Measurements from ENCODE around the gene PERP. TPM values are rescaled to one million over a fixed set of nuclear protein-coding genes. Genes with fewer than 3 reads are reported as not detected.

The PERP gene
- total RNA-seq, 1 donor from 2014 or later, result 27.2 TPM

DNA sequence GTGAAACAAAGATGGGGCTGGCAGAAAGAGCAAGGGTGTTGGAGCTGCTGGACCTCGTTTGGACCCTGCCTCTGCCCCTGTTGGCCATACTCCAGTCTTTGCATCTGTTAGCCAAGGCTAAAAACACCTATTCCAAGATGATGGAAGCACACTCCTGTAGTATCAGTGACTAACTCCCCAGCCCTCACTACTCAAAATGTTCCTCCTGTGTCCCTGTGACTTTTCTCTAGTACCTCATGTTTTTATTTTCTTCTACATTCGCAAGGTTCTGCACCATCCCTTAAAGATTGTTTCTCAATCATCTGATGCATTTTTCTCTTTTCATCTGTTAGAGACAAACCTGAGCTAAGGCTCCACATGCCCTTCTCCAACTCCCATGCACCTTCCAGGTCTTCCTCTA, 8.9 kb downstream of the PERP start:
- DNase-seq (no peak), ATAC-seq (no peak)
- no peak overlapping the region for H3K4me3 ChIP-seq
- H3K36me3 ChIP-seq, result peaks cover 6% of the 10 kb centered on the region
- intact Hi-C loops (cut with DNase I), result no loop called here
- no peaks in the 10 kb centered on the region for H3K9me3 ChIP-seq
- no peaks in the 10 kb centered on the region for H3K27me3 ChIP-seq (ENCODE audit: low read depth)
- H3K4me1 ChIP-seq, result no peaks in the 10 kb centered on the region
- no peak overlapping the region for H3K27ac ChIP-seq
- TF ChIP-seq, protein P1, sequence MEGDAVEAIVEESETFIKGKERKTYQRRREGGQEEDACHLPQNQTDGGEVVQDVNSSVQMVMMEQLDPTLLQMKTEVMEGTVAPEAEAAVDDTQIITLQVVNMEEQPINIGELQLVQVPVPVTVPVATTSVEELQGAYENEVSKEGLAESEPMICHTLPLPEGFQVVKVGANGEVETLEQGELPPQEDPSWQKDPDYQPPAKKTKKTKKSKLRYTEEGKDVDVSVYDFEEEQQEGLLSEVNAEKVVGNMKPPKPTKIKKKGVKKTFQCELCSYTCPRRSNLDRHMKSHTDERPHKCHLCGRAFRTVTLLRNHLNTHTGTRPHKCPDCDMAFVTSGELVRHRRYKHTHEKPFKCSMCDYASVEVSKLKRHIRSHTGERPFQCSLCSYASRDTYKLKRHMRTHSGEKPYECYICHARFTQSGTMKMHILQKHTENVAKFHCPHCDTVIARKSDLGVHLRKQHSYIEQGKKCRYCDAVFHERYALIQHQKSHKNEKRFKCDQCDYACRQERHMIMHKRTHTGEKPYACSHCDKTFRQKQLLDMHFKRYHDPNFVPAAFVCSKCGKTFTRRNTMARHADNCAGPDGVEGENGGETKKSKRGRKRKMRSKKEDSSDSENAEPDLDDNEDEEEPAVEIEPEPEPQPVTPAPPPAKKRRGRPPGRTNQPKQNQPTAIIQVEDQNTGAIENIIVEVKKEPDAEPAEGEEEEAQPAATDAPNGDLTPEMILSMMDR (IDR thresholded peaks at IDR 0.05), result no peak

DNA sequence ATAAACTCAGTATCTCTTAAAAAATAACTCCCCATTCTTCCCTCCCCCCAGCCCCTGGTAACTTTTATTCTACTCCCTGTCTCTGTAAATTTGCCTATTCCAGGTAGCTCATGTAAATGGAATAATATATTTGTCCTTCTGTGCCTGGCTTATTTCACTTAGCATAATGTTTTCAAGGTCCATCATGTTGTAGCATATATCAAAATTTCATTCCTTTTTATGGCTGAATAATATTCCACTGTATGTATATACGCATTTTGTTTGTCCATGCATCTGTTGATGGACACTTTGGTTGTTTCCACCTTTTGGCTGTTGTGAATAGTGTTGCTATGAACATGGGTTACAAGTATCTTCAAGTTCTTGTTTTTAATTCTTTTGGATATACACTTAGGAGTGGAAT, 13.0 kb downstream of the PERP start:
- Histone ChIP-seq H3K27me3 (ENCODE audit: low read depth) (no peaks in the 10 kb centered on the region), H3K4me1 (no peaks in the 10 kb centered on the region), H3K9me3 (no peaks in the 10 kb centered on the region), H3K27ac (no peak overlapping the region), H3K36me3 (peaks cover 16% of the 10 kb centered on the region), H3K4me3 (no peak overlapping the region)
- ATAC-seq (no peak), DNase-seq (no peak)
- intact Hi-C loops (cut with DNase I), result no loop called here
- TF ChIP-seq, protein P1 (IDR thresholded peaks at IDR 0.05), result no peak

DNA sequence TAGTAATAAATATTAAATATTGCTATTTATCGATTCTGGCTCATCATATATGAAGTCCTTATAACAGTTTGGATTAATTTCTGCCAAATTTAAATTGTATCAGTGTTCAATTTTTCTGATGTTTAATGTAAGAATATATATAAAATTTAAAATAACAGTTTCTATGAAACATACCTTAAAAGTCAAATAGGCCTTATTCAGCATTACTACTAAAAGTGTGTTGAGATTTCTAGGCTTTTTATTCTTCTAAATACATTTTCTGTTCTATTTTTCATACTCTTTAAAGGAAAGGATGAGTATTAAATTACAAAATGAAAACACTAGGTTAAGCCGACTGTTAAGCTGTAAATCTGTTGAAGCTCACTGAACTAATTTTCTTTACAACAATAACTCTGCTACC, 13.6 kb downstream of the PERP start:
- intact Hi-C loops (cut with DNase I), result no loop called here
- Histone ChIP-seq H3K36me3 (peaks cover 16% of the 10 kb centered on the region), H3K27me3 (ENCODE audit: low read depth) (no peaks in the 10 kb centered on the region), H3K27ac (no peak overlapping the region), H3K4me1 (peaks cover 4% of the 10 kb centered on the region), H3K4me3 (no peak overlapping the region), H3K9me3 (no peaks in the 10 kb centered on the region)
- ATAC-seq, result no peak
- TF ChIP-seq, protein P1 (IDR thresholded peaks at IDR 0.05), result no peak
- no peak for DNase-seq

DNA sequence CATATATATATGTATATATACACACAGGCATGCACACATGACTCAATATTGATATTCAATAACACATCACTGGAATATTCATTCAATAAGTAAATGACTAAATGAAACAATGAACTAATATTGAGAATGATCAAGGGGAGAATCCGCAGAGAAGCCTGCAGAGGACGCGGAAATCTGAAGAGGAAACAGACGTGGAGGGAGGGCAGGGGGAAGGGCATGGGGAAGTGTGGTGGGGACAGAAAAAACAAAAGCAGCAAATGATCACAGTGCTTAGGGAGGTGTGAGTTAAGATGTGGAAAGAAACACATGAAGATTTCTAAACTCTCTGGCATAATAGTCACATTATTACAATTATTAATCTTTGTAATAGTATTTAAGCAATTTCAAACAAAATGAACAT, 14.5 kb downstream of the PERP start:
- intact Hi-C loops (cut with DNase I), result no loop called here
- Histone ChIP-seq H3K27me3 (ENCODE audit: low read depth) (no peaks in the 10 kb centered on the region), H3K36me3 (peaks cover 16% of the 10 kb centered on the region), H3K27ac (no peak overlapping the region), H3K9me3 (no peaks in the 10 kb centered on the region), H3K4me3 (no peak overlapping the region), H3K4me1 (peaks cover 8% of the 10 kb centered on the region)
- TF ChIP-seq, protein P1 (IDR thresholded peaks at IDR 0.05), result no peak
- ATAC-seq (no peak), DNase-seq (no peak)

DNA sequence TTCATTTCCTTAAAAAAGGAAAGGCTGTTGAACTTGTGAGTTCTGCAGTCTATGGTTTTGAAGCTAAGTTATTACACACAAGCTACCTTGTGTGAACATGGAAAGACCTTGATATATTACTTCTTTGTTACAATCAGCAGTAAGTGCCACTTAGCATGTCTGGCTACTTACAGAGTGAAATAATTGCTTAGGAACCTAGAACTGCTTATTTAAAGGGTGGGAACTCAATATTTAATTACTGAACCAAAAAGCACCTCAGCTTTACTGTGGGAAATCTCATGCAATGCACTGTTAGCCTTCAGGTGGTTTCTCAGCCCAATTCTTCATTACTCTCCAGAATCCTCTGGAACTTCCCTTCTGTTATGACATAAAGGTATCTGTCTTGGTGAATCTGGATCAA, 17.9 kb downstream of the PERP start:
- ATAC-seq, result no peak
- intact Hi-C loops (cut with DNase I), result no loop called here
- no peak overlapping the region for H3K27ac ChIP-seq
- H3K4me3 ChIP-seq, result no peak overlapping the region
- H3K9me3 ChIP-seq, result no peaks in the 10 kb centered on the region
- peaks cover 10% of the 10 kb centered on the region for H3K36me3 ChIP-seq
- H3K4me1 ChIP-seq, result peaks cover 8% of the 10 kb centered on the region
- no peaks in the 10 kb centered on the region for H3K27me3 ChIP-seq (ENCODE audit: low read depth)
- TF ChIP-seq, protein P1 (IDR thresholded peaks at IDR 0.05), result no peak
- DNase-seq, result no peak

DNA sequence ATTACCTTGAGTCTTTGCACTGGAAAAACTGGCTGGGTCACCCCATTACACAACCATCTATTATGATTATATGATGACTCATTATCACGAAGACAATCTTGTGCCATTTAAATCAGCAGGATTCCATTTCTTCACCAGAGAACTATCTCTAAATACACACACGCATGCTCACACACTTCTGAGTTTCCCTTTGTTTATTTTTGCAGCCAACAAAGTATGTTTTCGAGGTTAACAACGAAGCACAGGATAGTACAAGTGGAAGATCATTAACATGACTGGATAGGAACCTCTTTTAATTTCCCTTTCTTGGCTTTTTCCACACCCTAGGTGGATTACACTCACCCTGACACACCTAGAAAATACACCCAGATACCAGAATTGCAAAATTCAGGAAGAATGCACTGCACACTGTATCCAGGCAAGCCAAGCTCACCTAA, 18.9 kb downstream of the PERP start:
- Histone ChIP-seq H3K27ac (no peak overlapping the region), H3K4me3 (no peak overlapping the region), H3K27me3 (ENCODE audit: low read depth) (no peaks in the 10 kb centered on the region), H3K4me1 (peaks cover 8% of the 10 kb centered on the region), H3K36me3 (peaks cover 10% of the 10 kb centered on the region), H3K9me3 (no peaks in the 10 kb centered on the region)
- ATAC-seq (peak; percentile 30 to 69), DNase-seq (no peak)
- TF ChIP-seq, protein P1 (IDR thresholded peaks at IDR 0.05), result no peak
- intact Hi-C loops (cut with DNase I), result no loop called here
